Pericardium fibroblast (primary cell): ENCODE data around the gene GZMM. TPM values are rescaled to one million over a fixed set of nuclear protein-coding genes. Genes with fewer than 3 reads are reported as not detected.

ENCODE experiments used
- total RNA-seq: library from RNA; depleted of rRNA; stranded (reverse); fragments of >200 nt; gene quantifications from 2 replicates; pipeline ENCODE4 v1.2.3, GENCODE V29; 2015

GZMM gene
- 0.23 TPM in 1 of 2 replicates, not detected in the other for total RNA-seq

DNA sequence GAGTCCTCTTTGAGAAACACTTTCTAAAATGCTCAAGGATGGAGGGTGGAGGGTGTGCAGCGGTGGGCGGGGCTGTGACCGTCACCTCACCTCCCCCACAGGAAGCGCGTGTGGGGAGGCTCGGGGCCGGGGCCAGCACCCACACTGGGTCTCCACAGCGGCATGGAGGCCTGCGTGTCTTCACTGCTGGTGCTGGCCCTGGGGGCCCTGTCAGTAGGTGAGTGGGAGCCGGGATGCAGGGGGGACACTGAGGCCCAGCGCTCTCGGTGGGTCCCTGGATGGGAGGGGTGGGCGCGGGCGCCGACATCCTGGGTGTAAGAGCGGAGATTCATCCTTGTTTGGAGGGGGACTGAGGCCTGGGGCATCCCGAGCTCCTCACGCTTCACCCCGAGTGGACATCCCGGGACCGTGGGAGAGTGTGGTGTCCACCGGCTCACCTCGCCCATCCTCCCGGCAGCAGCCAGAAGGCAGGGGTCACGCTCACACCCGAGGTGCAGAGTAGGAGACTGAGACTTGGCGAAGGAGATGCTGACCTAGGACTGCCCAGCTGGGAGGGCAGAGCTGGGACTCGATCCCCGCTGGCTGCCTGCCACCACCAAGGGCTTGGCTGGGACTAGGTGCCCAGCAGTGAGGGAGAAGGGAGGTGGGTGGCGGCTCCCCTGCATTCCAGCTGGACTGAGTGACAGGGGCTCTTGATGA, at the start of gene GZMM:
Gene GZMM (plus strand): TSS at position 144 of the 699 bp plus-strand sequence. CDS start 19 bp downstream, at position 163.

DNA sequence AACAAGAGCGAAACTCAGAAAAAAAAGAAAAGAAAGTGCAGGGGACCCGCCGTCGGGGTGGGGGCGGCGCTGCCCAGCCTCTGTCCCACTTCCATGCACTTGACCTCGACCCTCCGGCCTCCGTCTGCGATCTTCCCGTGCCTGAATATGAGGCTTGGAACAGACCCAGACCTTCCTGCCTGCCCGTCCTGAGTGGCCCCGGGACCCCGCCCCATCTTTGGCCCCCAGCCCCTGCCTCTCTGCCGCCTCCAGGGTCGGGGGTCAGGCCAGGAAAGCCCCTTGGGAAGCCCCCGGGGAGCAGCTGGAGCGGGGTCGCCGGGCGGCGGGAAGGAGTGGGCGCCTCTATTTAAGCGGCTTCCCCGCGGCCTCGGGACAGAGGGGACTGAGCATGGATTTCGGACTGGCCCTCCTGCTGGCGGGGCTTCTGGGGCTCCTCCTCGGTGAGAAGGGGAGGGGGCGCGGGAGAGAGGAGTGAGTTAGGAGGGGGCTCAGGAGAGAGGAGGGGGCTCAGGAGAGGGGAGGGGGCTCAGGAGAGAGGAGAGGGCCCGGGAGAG, 47.7 kb upstream of the GZMM start, which contains the start of gene MADCAM1:
Gene MADCAM1 (plus strand): TSS at position 375 of the 554 bp plus-strand sequence. CDS start 14 bp downstream, at position 389.

DNA sequence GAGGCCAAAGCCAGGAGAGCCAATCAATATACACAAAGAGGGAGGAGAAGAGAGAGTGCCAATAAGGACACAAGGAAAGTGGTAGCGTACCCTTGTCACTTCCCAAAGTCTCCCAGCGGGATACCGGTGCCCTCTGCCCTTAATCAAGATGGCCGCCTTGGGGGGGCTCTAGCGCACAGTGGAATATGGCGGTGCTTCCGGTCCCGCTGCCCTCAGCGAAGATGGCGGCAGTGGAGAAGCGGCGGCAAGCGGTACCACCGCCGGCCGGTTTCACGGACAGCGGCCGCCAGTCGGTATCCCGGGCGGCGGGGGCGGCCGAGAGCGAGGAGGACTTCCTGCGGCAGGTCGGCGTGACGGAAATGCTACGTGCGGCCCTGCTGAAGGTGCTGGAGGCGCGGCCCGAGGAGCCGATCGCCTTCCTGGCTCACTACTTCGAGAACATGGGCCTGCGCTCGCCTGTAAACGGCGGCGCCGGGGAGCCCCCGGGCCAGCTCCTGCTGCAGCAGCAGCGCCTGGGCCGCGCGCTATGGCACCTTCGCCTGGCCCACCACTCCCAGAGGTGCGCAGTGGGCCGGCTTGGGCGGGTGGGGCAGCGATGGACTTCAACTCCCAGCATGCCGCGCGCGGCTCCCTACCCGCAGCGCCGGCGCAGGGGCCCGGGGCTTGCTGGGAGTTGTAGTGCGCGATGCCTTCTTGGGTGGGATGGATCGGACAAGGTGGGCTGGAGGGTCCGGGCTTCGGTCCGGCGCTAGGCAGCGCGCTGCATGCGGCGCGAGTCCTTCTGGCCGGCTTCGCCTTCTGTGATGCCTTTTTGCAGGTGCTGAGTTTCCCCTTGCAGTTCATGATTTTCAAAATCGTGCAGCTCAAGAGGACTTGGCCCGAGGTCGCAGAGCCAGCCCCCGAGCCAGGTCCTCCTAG, 36.3 kb upstream of the GZMM start, which contains the start of gene TPGS1:
Gene TPGS1 (plus strand): TSS at position 212 of the 918 bp plus-strand sequence. CDS start 10 bp downstream, at position 222.

DNA sequence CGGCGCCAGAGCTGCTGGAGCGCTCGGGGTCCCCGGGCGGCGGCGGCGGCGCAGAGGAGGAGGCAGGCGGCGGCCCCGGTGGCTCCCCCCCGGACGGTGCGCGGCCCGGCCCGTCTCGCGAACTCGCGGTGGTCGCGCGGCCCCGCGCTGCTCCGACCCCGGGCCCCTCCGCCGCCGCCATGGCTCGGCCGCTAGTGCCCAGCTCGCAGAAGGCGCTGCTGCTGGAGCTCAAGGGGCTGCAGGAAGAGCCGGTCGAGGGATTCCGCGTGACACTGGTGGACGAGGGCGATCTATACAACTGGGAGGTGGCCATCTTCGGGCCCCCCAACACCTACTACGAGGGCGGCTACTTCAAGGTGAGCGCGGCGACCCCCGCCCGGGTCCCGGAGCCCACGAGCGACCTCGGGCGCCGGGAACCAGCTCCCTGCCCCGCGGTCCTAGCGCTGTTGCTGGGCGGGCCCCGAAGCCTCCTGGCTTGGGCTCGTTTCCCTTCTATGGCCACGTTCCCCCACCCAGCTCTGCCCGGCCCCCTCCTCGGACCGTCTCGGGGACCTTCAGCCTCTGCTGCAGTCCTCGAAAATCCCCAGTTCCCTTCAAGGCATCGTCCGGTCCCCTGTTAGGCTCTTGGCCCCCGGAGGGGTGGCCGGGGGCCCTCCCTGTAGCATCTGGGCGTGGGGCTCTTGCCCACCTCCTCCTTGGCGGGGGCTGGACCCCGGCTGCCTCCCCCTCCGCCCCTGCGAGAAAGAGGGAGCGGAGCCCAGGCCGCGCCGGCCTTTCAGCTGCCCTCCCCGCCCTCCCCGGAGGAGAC, 11.9 kb upstream of the GZMM start, which contains the start of gene CDC34:
Gene CDC34 (plus strand): TSS at position 8 of the 808 bp plus-strand sequence. CDS start 172 bp downstream, at position 180.

DNA sequence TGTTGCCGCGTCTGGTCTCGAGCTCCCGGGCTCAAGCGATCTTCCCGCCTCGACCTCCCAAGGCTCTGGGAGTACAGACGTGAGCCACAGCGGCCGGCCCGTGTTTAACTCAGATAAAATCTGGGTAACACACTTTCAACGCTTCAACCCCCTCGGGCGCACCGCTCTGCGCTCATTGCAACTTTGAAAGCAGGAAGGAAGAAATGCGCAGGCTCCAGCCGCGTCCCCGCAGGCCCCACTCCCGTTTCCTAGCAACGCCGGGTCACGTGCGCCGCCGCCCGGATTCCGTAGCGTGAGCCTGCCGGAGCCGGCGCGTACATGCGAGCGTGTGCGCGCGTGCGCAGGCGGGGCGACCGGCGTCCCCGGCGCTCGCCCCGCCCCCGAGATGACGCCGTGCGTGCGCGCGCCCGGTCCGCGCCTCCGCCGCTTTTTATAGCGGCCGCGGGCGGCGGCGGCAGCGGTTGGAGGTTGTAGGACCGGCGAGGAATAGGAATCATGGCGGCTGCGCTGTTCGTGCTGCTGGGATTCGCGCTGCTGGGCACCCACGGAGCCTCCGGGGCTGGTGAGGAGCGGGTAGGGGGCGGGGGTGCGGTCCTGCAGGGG, 28.4 kb downstream of the GZMM start, which contains the start of gene BSG:
Gene BSG (plus strand): TSS at position 457 of the 603 bp plus-strand sequence. CDS start 39 bp downstream, at position 496.

DNA sequence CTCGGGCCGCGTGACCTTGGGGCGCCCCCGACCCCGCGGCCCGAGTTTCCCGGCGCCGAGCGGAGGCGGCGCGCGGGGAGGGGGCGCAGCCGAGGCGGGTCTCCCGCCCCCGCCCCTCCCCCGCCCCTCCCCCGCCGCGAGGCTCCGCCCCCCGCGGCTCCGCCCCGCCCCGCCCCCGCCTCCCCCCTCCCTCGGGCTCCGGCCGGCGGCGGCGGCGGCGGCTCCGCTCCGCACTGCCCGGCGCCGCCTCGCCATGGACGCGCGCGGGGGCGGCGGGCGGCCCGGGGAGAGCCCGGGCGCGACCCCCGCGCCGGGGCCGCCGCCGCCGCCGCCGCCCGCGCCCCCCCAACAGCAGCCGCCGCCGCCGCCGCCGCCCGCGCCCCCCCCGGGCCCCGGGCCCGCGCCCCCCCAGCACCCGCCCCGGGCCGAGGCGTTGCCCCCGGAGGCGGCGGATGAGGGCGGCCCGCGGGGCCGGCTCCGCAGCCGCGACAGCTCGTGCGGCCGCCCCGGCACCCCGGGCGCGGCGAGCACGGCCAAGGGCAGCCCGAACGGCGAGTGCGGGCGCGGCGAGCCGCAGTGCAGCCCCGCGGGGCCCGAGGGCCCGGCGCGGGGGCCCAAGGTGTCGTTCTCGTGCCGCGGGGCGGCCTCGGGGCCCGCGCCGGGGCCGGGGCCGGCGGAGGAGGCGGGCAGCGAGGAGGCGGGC, 46.0 kb downstream of the GZMM start, which contains the start of gene HCN2:
Gene HCN2 (plus strand): TSS at position 189 of the 703 bp plus-strand sequence. CDS start 65 bp downstream, at position 254.

Other genes with a start within 250 kb of the GZMM start
- 8.0 and 10.2 TPM in 2 replicates for gene MIER2, start 199.3 kb upstream of the GZMM start, total RNA-seq
- gene C2CD4C, start 134.9 kb upstream of the GZMM start, total RNA-seq, result 0.26 TPM in 1 of 2 replicates, not detected in the other
- gene SHC2, start 83.0 kb upstream of the GZMM start, total RNA-seq, result 5.5 and 11.6 TPM in 2 replicates
- not detected in 2 replicates for gene MADCAM1, start 47.6 kb upstream of the GZMM start, total RNA-seq
- 93.8 and 99.7 TPM in 2 replicates for gene TPGS1, start 36.6 kb upstream of the GZMM start, total RNA-seq
- 109 and 112 TPM in 2 replicates for gene CDC34, start 12.3 kb upstream of the GZMM start, total RNA-seq
- gene BSG, start 28.5 kb downstream of the GZMM start, total RNA-seq, result 809 and 860 TPM in 2 replicates
- 3.9 and 4.6 TPM in 2 replicates for gene HCN2, start 45.8 kb downstream of the GZMM start, total RNA-seq
- gene POLRMT, start 89.5 kb downstream of the GZMM start, total RNA-seq, result 18.2 and 21.0 TPM in 2 replicates
- 0.26 TPM in 1 of 2 replicates, not detected in the other for gene FGF22, start 95.8 kb downstream of the GZMM start, total RNA-seq
- gene RNF126, start 119.2 kb downstream of the GZMM start, total RNA-seq, result 45.9 and 58.9 TPM in 2 replicates
- 280 and 441 TPM in 2 replicates for gene FSTL3, start 132.3 kb downstream of the GZMM start, total RNA-seq
- gene PRSS57, start 151.4 kb downstream of the GZMM start, total RNA-seq, result not detected in 2 replicates
- 140 and 141 TPM in 2 replicates for gene PALM, start 164.9 kb downstream of the GZMM start, total RNA-seq
- not detected in 2 replicates for gene MISP, start 207.1 kb downstream of the GZMM start, total RNA-seq